Measurements from ENCODE around the gene MB21D2.

The MB21D2 gene

GRCh38 chr3:192894676-192895075, 23.0 kb downstream of the MB21D2 start:
- CTCF ChIA-PET, result interaction anchor here (0.6 to 1.2 kb wide), 3 partner anchors 44 to 1236 kb away, joined by 3 to 4 read pairs (median 3); no protein-coding TSS in a partner anchor
- no peak for DNase-seq
- Histone ChIP-seq H3K4me1 (ENCODE audit: control extremely low read depth in 1 of 4, control insufficient read depth in 4 of 4, insufficient read depth in 4 of 4, low read length in 3 of 4) (peaks cover 0 to 21% (median 11%) of the 10 kb centered on the region in 4 experiments), H3K4me3 (ENCODE audit: control insufficient read depth in 1 of 7, extremely low read depth in 1 of 7, insufficient read depth in 4 of 7, low read depth in 2 of 7, low read length in 6 of 7) (no peak overlapping the region), H3K27ac (ENCODE audit: insufficient read depth in 1 of 2, low read depth in 1 of 2, low read length in 2 of 2, poor library complexity in 1 of 2, severe bottlenecking in 2 of 2) (no peak overlapping the region), H3K36me3 (ENCODE audit: control insufficient read depth in 4 of 4, insufficient read depth in 4 of 4, low read length in 3 of 4) (no peaks in the 10 kb centered on the region), H3K9me3 (ENCODE audit: control extremely low read depth in 1 of 5, control insufficient read depth in 4 of 5, insufficient read depth in 2 of 5, low read depth in 1 of 5, low read length in 4 of 5) (no peaks in the 10 kb centered on the region), H3K27me3 (replicated peaks in 2 of 5; ENCODE audit: control insufficient read depth in 4 of 5, insufficient read depth in 5 of 5, low read length in 4 of 5) (peaks cover 0 to 3% (median 0%) of the 10 kb centered on the region in 5 experiments)
- POLR2A ChIA-PET, result no interaction called here
- 93% methylated on average over 3 of the region's 5 CpGs for WGBS (ENCODE audit: insufficient coverage)

- H3K36me3 ChIP-seq (ENCODE audit: control insufficient read depth in 4 of 4, insufficient read depth in 4 of 4, low read length in 3 of 4), result no peaks in the 10 kb centered on the region
- H3K4me3 ChIP-seq (ENCODE audit: control insufficient read depth in 1 of 7, extremely low read depth in 1 of 7, insufficient read depth in 4 of 7, low read depth in 2 of 7, low read length in 6 of 7), result peak overlapping the region in 2 of 7 experiments; percentile 39 to 56
- H3K9me3 ChIP-seq (ENCODE audit: control extremely low read depth in 1 of 5, control insufficient read depth in 4 of 5, insufficient read depth in 2 of 5, low read depth in 1 of 5, low read length in 4 of 5), result no peaks in the 10 kb centered on the region
- peaks cover 0 to 11% (median 8%) of the 10 kb centered on the region in 4 experiments for H3K4me1 ChIP-seq (ENCODE audit: control extremely low read depth in 1 of 4, control insufficient read depth in 4 of 4, insufficient read depth in 4 of 4, low read length in 3 of 4)
- H3K27ac ChIP-seq (ENCODE audit: insufficient read depth in 1 of 2, low read depth in 1 of 2, low read length in 2 of 2, poor library complexity in 1 of 2, severe bottlenecking in 2 of 2), result no peak overlapping the region
- peak; percentile 86 to 95 (median 93) for DNase-seq
- CTCF ChIA-PET, result interaction anchor here (0.8 to 2.4 kb wide), 3 partner anchors 9 to 80 kb away, joined by 3 to 5 read pairs (median 3); partner anchors contain the start of gene MB21D2
- peaks cover 0 to 3% (median 0%) of the 10 kb centered on the region in 5 experiments for H3K27me3 ChIP-seq (replicated peaks in 2 of 5; ENCODE audit: control insufficient read depth in 4 of 5, insufficient read depth in 5 of 5, low read length in 4 of 5)
- POLR2A ChIA-PET, result no interaction called here
- 15% methylated on average over 13 of the region's 13 CpGs for WGBS (ENCODE audit: insufficient coverage)
Measured at GRCh38 chr3:192892981-192893700, 24.5 kb downstream of the MB21D2 start.

GRCh38 chr3:192890347-192891335, 27.0 kb downstream of the MB21D2 start:
- Histone ChIP-seq H3K36me3 (ENCODE audit: control insufficient read depth in 4 of 4, insufficient read depth in 4 of 4, low read length in 3 of 4) (no peaks in the 10 kb centered on the region), H3K27me3 (replicated peaks in 2 of 5; ENCODE audit: control insufficient read depth in 4 of 5, insufficient read depth in 5 of 5, low read length in 4 of 5) (no peaks in the 10 kb centered on the region), H3K4me1 (ENCODE audit: control extremely low read depth in 1 of 4, control insufficient read depth in 4 of 4, insufficient read depth in 4 of 4, low read length in 3 of 4) (peaks cover 0 to 11% (median 8%) of the 10 kb centered on the region in 4 experiments), H3K9me3 (ENCODE audit: control extremely low read depth in 1 of 5, control insufficient read depth in 4 of 5, insufficient read depth in 2 of 5, low read depth in 1 of 5, low read length in 4 of 5) (no peaks in the 10 kb centered on the region), H3K27ac (ENCODE audit: insufficient read depth in 1 of 2, low read depth in 1 of 2, low read length in 2 of 2, poor library complexity in 1 of 2, severe bottlenecking in 2 of 2) (no peak overlapping the region), H3K4me3 (ENCODE audit: control insufficient read depth in 1 of 7, extremely low read depth in 1 of 7, insufficient read depth in 4 of 7, low read depth in 2 of 7, low read length in 6 of 7) (no peak overlapping the region)
- ChIA-PET CTCF (no interaction called here), POLR2A (interaction anchor here (0.5 kb wide), 1 partner anchor 711 kb away, joined by 3 read pairs; no protein-coding TSS in a partner anchor)
- DNase-seq, result no peak
- WGBS (ENCODE audit: insufficient coverage), result 100% methylated on average over 2 of the region's 13 CpGs

GRCh38 chr3:192889679-192890078, 28.0 kb downstream of the MB21D2 start:
- Histone ChIP-seq H3K27ac (ENCODE audit: insufficient read depth in 1 of 2, low read depth in 1 of 2, low read length in 2 of 2, poor library complexity in 1 of 2, severe bottlenecking in 2 of 2) (no peak overlapping the region), H3K4me1 (ENCODE audit: control extremely low read depth in 1 of 4, control insufficient read depth in 4 of 4, insufficient read depth in 4 of 4, low read length in 3 of 4) (peaks cover 0 to 11% (median 8%) of the 10 kb centered on the region in 4 experiments), H3K9me3 (ENCODE audit: control extremely low read depth in 1 of 5, control insufficient read depth in 4 of 5, insufficient read depth in 2 of 5, low read depth in 1 of 5, low read length in 4 of 5) (no peaks in the 10 kb centered on the region), H3K27me3 (replicated peaks in 2 of 5; ENCODE audit: control insufficient read depth in 4 of 5, insufficient read depth in 5 of 5, low read length in 4 of 5) (no peaks in the 10 kb centered on the region), H3K36me3 (ENCODE audit: control insufficient read depth in 4 of 4, insufficient read depth in 4 of 4, low read length in 3 of 4) (no peaks in the 10 kb centered on the region), H3K4me3 (ENCODE audit: control insufficient read depth in 1 of 7, extremely low read depth in 1 of 7, insufficient read depth in 4 of 7, low read depth in 2 of 7, low read length in 6 of 7) (no peak overlapping the region)
- POLR2A ChIA-PET, result interaction anchor here (0.5 kb wide), 1 partner anchor 712 kb away, joined by 3 read pairs; no protein-coding TSS in a partner anchor
- CTCF ChIA-PET, result no interaction called here
- WGBS (ENCODE audit: insufficient coverage), result no CpG with 5 or more reads among the region's 3 CpGs
- DNase-seq, result no peak

DNA sequence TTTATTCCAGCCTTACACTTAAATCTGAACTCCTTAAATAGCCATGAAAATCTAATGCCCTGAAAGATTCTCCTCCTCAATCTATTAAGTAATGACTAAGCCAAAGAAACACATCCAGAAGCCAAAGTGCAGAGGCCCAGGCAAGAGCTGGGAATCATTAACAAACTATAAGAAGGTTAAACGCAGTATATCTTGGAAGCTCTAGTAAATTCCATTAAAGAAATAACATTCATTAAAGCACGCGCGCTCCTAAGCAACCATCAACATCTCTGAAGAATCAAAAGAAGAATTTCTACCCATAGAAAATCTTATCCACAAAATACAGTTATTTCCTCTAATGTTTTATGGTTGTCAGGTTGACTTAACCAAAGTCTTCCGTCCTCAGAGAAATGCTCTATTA, 29.5 kb downstream of the MB21D2 start:
- 94% methylated on average over 5 of the region's 5 CpGs for WGBS (ENCODE audit: insufficient coverage)
- H3K36me3 ChIP-seq (ENCODE audit: control insufficient read depth in 4 of 4, insufficient read depth in 4 of 4, low read length in 3 of 4), result no peaks in the 10 kb centered on the region
- no peak for DNase-seq
- H3K27me3 ChIP-seq (replicated peaks in 2 of 5; ENCODE audit: control insufficient read depth in 4 of 5, insufficient read depth in 5 of 5, low read length in 4 of 5), result no peaks in the 10 kb centered on the region
- CTCF ChIA-PET, result no interaction called here
- H3K4me1 ChIP-seq (ENCODE audit: control extremely low read depth in 1 of 4, control insufficient read depth in 4 of 4, insufficient read depth in 4 of 4, low read length in 3 of 4), result peaks cover 0 to 7% (median 5%) of the 10 kb centered on the region in 4 experiments
- no peak overlapping the region for H3K4me3 ChIP-seq (ENCODE audit: control insufficient read depth in 1 of 7, extremely low read depth in 1 of 7, insufficient read depth in 4 of 7, low read depth in 2 of 7, low read length in 6 of 7)
- no peaks in the 10 kb centered on the region for H3K9me3 ChIP-seq (ENCODE audit: control extremely low read depth in 1 of 5, control insufficient read depth in 4 of 5, insufficient read depth in 2 of 5, low read depth in 1 of 5, low read length in 4 of 5)
- no peak overlapping the region for H3K27ac ChIP-seq (ENCODE audit: insufficient read depth in 1 of 2, low read depth in 1 of 2, low read length in 2 of 2, poor library complexity in 1 of 2, severe bottlenecking in 2 of 2)
- POLR2A ChIA-PET, result interaction anchor here (1.1 kb wide), 1 partner anchor 29 kb away, joined by 3 read pairs; the partner anchor contains the start of gene MB21D2

GRCh38 chr3:192887701-192888100, 30.0 kb downstream of the MB21D2 start:
- ChIA-PET CTCF (interaction anchor here (0.5 kb wide), 1 partner anchor 1333 kb away, joined by 3 read pairs; no protein-coding TSS in a partner anchor), POLR2A (interaction anchor here (1.1 kb wide), 1 partner anchor 30 kb away, joined by 3 read pairs; the partner anchor contains the start of gene MB21D2)
- Histone ChIP-seq H3K27me3 (replicated peaks in 2 of 5; ENCODE audit: control insufficient read depth in 4 of 5, insufficient read depth in 5 of 5, low read length in 4 of 5) (no peaks in the 10 kb centered on the region), H3K4me3 (ENCODE audit: control insufficient read depth in 1 of 7, extremely low read depth in 1 of 7, insufficient read depth in 4 of 7, low read depth in 2 of 7, low read length in 6 of 7) (no peak overlapping the region), H3K9me3 (ENCODE audit: control extremely low read depth in 1 of 5, control insufficient read depth in 4 of 5, insufficient read depth in 2 of 5, low read depth in 1 of 5, low read length in 4 of 5) (no peaks in the 10 kb centered on the region), H3K4me1 (ENCODE audit: control extremely low read depth in 1 of 4, control insufficient read depth in 4 of 4, insufficient read depth in 4 of 4, low read length in 3 of 4) (peaks cover 0 to 2% (median 2%) of the 10 kb centered on the region in 4 experiments), H3K27ac (ENCODE audit: insufficient read depth in 1 of 2, low read depth in 1 of 2, low read length in 2 of 2, poor library complexity in 1 of 2, severe bottlenecking in 2 of 2) (no peak overlapping the region), H3K36me3 (ENCODE audit: control insufficient read depth in 4 of 4, insufficient read depth in 4 of 4, low read length in 3 of 4) (no peaks in the 10 kb centered on the region)
- 100% methylated on average over 7 of the region's 7 CpGs for WGBS (ENCODE audit: insufficient coverage)
- no peak for DNase-seq

All from common myeloid progenitor, CD34-positive (primary cell).